IPS-18a (cell line): ENCODE measurements around the gene RAB4B.
"Not testable (repeated sequence)": the region's sequence is repeated elsewhere in the genome, so short reads cannot be mapped to it uniquely, and the experiment has no call there.

Experiments
- H3K27ac ChIP-seq: one replicate; pipeline ENCODE4 v1.5.1; 2013; ENCODE audit warnings: low read length
- H3K27me3 ChIP-seq: one replicate; pipeline ENCODE4 v1.6.1; 2013; ENCODE audit warnings: mild to moderate bottlenecking, low read length; ENCODE audit not compliant: control insufficient read depth, insufficient read depth
- H3K36me3 ChIP-seq: one replicate; pipeline ENCODE4 v1.6.1; 2013; ENCODE audit warnings: low read depth, low read length; ENCODE audit not compliant: control insufficient read depth
- H3K4me1 ChIP-seq: one replicate; pipeline ENCODE4 v1.6.1; 2013; ENCODE audit warnings: low read depth, low read length; ENCODE audit not compliant: control insufficient read depth
- H3K4me3 ChIP-seq: one replicate; pipeline ENCODE4 v1.5.1; 2013; ENCODE audit warnings: low read length
- H3K9ac ChIP-seq: one replicate; pipeline ENCODE4 v1.6.1; 2013; ENCODE audit warnings: mild to moderate bottlenecking, low read length, moderate library complexity
- H3K9me3 ChIP-seq: one replicate; pipeline ENCODE4 v1.6.1; 2013; ENCODE audit warnings: low read depth, low read length; ENCODE audit not compliant: control insufficient read depth

RAB4B gene

GRCh38 chr19:40833728-40834533 lies 55.9 kb downstream of the RAB4B start:
- H3K27me3 ChIP-seq, H3K36me3 ChIP-seq, H3K4me1 ChIP-seq, H3K9me3 ChIP-seq, H3K27ac ChIP-seq, H3K9ac ChIP-seq, H3K4me3 ChIP-seq: not testable (repeated sequence)

GRCh38 chr19:40836754-40837429 lies 58.8 kb downstream of the RAB4B start:
- Histone ChIP-seq H3K4me3 (no peak overlapping the region), H3K27me3 (no peaks in the 10 kb centered on the region), H3K27ac (no peak overlapping the region), H3K4me1 (no peaks in the 10 kb centered on the region), H3K9ac (no peak overlapping the region), H3K36me3 (no peaks in the 10 kb centered on the region), H3K9me3 (no peaks in the 10 kb centered on the region)

- H3K9ac ChIP-seq, H3K27ac ChIP-seq, H3K4me1 ChIP-seq, H3K9me3 ChIP-seq, H3K36me3 ChIP-seq, H3K27me3 ChIP-seq, H3K4me3 ChIP-seq: not testable (repeated sequence)
Observed at GRCh38 chr19:40838477-40838876, 60.4 kb downstream of the RAB4B start.

- H3K4me3 ChIP-seq, H3K36me3 ChIP-seq, H3K27ac ChIP-seq, H3K4me1 ChIP-seq, H3K9me3 ChIP-seq, H3K27me3 ChIP-seq, H3K9ac ChIP-seq: not testable (repeated sequence)
Observed at GRCh38 chr19:40842012-40842411, 64.0 kb downstream of the RAB4B start.

- H3K9me3 ChIP-seq, H3K4me1 ChIP-seq, H3K27ac ChIP-seq, H3K27me3 ChIP-seq, H3K9ac ChIP-seq, H3K4me3 ChIP-seq, H3K36me3 ChIP-seq: not testable (repeated sequence)
Observed at GRCh38 chr19:40842997-40843652, 65.1 kb downstream of the RAB4B start.

- not testable (repeated sequence) for H3K4me1 ChIP-seq, H3K27me3 ChIP-seq, H3K4me3 ChIP-seq, H3K36me3 ChIP-seq, H3K9ac ChIP-seq, H3K9me3 ChIP-seq, H3K27ac ChIP-seq
Observed at GRCh38 chr19:40843653-40844052, 65.6 kb downstream of the RAB4B start.
